NK-92 (cell line): ENCODE data around the gene GAS5.

ENCODE experiments used
- DNase-seq: peaks from one replicate; lab custom pipeline; 2025; ENCODE audit not compliant: unreplicated experiment; lab: John Stamatoyannopoulos, UW

The GAS5 gene

GRCh38 chr1:173832748-173833147 is 35.0 kb downstream of the GAS5 start:
- no peak for DNase-seq

DNA sequence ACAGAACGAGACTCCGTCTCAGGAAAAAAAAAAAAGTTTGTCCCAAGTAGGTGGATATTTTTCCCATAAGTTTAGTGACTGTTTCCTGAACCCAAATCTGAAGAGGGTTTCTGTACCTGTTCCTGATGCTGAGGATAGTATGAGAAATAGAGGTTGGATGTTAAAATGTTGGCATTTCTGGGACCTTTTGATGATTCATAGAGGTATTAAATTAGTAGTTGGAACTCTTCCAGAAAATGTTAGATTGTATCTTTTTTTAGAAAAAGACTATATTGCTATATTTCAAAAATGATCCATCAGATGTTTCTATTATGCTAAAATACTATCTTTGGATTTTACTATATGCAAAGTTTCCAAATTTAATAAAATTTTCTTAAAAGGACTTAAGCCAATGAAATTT is 40.2 kb downstream of the GAS5 start:
- no peak for DNase-seq

DNA sequence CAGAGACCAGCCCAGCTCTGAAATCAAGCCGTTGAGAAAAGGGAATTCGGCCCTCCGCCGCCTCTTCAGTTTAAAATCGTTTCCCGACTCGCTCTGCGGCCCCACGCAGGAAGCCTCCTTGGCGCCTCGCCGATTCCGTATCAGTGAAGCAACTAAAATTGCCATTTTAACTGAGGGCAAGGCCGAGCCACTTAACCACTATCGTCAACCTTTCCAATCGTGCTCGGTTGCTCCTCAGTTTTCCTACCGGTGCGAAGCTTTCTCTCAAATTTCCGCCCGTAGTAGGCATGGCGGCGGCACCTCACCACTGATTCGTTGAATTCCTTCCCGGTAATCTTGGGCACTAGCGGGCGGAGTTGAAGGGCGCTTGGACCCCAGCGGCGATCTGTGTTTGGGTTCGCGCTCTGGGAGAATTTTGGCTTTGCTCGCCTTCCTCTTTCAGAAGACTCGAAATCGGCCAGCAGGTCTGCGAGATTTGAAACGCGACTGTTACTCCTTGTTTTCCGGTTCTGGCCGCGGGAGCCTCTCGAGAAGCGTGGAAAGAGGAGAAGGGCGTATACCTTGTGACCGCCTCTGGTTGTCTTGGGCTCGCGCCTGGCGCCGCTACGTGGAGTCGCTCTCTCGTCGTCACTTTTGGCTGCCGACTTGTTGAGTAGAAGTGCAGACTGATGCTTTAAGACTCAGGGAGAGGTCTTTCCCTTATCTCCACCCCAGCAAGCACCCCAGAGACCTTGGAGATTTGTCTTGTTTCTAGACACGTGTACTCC is 43.3 kb downstream of the GAS5 start, which contains the start of the genes CENPL and DARS2:
TSS of gene CENPL (minus strand) at position 569 of the 767 bp plus-strand sequence. CDS start 13,584 bp downstream, outside the sequence.
TSS of gene DARS2 (plus strand) at position 359 of the 767 bp plus-strand sequence. CDS start 557 bp downstream, outside the sequence.
- DNase-seq = peak; percentile 68

- no peak for DNase-seq
Observed at GRCh38 chr1:173823781-173824314, 43.9 kb downstream of the GAS5 start.

- DNase-seq = no peak
Observed at GRCh38 chr1:173821680-173822079, 46.1 kb downstream of the GAS5 start.

DNA sequence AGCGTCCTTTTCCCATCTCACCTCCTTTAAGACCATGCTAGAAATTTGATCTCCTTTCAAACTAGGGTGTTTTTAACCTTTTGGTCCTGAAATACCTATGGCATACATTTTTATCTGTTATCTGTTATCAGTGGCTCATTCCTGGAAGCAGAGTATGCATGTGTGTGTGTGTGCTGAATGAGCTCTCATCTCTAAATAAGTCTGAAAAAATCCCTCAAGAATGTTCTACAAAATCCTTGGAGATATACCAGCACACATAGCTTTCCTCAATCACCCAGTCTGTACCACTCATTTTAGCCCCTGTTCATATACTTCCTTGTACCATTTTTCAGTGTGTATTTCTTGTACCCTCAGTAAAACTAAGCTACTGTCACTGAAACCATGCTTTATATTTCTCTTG is 49.3 kb downstream of the GAS5 start:
- DNase-seq = no peak
